ENCODE measurements around the gene ENPP6.
"Not testable (repeated sequence)": the region's sequence is repeated elsewhere in the genome, so short reads cannot be mapped to it uniquely, and the experiment has no call there.

ENPP6 gene

DNA sequence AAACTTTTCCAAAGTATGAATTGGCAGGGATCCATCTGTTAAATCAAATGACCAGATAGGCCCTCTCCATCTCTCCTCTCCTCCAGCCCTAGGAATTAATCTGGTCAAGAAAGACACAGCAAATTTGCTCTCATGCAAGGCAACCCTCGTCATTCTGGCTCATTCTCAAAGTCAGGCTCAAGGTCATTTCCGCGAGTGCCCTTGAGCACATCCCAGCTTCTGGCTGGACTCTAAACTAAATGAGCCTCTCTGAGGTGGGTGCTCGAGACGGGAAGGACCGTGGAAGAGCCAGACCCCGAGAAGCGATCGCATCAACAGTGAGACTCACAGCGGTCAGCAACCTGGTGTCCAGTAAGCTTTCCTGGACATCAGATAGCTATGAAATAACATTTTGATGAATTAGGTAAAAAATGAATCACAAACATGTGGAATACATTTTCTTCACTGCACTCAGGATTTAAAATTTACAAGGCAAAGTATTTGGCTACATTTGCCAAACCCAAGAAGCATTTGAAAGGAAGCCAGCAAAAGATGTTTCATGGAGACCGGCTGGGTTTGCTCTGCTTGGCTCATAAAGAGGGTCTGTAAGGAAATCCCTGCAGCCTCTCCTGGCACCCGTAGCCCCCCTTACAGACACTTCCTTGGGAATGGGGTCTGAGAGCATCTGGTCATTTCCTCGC, 121.0 kb downstream of the ENPP6 start:
- no peak for DNase-seq
- in situ Hi-C loops (cut with HindIII; ENCODE audit: low pct_ligation_motif_present, low pct_unique_long_range_greater_than_20kb, low sequenced_read_pairs): no loop called here

DNA sequence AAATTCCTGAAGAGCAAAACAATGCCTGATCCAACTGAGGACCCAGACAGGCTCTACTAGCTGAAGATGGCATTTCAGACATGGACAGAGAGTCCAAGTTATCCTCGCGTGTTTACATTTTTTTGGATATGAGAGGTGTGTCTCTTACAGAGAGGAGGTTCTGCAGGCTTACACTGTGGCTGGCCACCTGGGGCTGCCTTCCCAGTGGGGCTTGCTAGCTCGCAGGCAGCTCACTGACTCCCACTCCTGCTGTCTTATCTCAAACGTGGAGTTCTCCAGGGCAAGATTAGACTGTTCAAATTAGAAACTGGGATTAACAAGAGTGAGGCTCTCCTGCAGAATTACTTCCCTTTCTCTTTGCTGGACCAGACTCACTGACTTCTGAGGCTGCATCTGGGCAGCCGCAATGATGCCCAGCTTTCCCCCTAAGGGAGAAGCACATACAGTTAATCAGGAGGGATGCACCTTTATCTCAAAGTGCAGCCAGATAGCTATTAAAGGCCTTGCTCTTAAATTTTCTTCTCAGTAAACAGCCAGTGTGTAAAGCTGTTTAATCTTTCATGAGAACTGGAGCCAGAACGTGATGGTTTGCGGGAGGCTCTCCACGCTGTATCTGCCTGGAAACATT, 123.0 kb downstream of the ENPP6 start:
- DNase-seq: no peak
- in situ Hi-C loops (cut with HindIII; ENCODE audit: low pct_ligation_motif_present, low pct_unique_long_range_greater_than_20kb, low sequenced_read_pairs): no loop called here

DNA sequence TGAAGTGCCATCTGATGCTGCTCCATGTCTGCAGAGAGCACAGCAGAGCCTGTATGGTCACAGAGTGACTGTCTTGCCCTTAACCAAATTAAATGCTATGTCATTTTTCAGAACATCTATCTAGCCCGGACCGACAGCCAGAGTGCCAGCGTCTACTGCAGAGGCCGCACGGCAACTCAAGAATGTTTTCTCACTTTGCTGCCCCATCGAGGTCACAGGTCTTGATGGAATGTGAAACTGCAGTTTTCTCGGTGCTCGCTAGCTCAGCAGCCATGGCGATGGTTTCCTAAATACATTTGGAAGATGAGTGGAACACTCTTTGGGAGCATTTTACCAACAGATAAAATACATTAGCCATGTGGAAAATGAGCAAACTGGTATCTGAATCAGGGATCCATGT, 125.7 kb downstream of the ENPP6 start:
- no peak for DNase-seq
- in situ Hi-C loops (cut with HindIII; ENCODE audit: low pct_ligation_motif_present, low pct_unique_long_range_greater_than_20kb, low sequenced_read_pairs): no loop called here

DNA sequence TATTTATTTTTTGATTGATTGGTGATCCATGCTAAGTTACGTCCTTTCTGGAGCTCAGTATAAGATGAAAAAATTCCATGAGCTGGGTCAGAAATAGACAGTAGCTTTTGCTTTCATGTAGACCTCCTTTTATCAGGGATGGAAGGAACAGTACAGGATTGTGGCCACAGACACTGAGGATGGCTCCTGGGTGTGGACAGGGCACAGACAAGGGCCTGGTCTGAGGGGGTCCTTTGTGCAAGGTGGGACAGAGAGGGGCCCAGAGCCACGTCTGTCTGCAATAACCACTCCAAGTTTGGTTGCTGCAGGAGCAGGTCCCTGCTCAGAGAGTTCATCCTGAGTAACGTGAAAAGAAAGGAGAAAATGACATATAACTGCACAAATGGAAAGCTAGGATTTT, 127.1 kb downstream of the ENPP6 start:
- in situ Hi-C loops (cut with HindIII; ENCODE audit: low pct_ligation_motif_present, low pct_unique_long_range_greater_than_20kb, low sequenced_read_pairs): no loop called here
- DNase-seq: no peak

DNA sequence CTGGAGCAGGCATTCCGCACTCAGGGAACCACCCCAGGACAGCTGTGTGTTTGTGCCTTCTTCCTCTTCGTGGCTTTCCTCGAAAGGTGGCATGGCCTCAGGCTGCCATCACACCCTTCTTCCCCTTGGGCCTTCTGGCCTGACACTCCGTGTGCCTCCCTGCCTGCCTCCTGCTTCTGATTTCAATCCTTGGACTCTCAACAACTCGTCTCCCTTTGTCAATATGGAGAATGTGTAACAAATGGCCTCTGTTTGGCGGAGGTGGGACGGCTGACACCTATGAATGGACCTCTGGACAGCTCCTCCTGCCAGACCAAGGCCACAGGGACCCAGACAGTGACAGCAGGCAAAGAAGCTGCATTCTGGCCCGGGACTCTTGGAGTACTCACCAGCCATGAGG, 137.0 kb downstream of the ENPP6 start:
- no peak for DNase-seq
- in situ Hi-C loops (cut with HindIII; ENCODE audit: low pct_ligation_motif_present, low pct_unique_long_range_greater_than_20kb, low sequenced_read_pairs): no loop called here

DNA sequence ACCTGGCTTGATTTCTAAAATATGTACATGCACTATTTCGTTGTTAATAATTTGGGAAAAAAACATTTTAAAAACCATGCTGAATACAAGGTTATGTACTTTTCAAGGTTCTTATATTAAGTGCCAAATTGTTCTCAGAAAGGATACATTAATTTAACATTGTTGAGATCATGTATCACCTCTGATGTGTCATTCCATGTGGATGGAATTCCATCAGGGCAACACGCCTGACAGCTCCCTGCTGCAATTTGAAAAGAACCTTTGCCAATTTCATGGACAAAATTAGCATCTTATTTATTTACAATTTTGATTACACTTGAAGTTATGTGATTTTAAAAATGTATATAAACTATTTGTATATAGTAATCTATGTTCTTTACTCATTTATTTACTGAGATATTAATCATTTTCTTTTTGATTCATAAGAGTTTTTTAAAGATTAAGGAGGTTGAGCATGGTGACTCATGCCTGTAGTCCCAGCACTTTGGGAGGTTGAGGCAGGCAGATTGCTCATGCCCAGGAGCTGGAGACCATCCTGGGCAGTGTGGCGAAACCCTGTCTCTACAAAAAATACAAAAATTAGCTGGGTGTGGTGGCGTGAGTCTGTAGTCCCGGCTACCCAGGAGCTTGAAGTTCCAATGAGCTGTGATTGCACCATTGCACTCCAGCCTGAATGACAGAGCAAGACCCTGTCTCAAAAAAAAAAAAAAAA, 142.8 kb downstream of the ENPP6 start:
- DNase-seq: no peak
- in situ Hi-C loops (cut with HindIII; ENCODE audit: low pct_ligation_motif_present, low pct_unique_long_range_greater_than_20kb, low sequenced_read_pairs): no loop called here

DNA sequence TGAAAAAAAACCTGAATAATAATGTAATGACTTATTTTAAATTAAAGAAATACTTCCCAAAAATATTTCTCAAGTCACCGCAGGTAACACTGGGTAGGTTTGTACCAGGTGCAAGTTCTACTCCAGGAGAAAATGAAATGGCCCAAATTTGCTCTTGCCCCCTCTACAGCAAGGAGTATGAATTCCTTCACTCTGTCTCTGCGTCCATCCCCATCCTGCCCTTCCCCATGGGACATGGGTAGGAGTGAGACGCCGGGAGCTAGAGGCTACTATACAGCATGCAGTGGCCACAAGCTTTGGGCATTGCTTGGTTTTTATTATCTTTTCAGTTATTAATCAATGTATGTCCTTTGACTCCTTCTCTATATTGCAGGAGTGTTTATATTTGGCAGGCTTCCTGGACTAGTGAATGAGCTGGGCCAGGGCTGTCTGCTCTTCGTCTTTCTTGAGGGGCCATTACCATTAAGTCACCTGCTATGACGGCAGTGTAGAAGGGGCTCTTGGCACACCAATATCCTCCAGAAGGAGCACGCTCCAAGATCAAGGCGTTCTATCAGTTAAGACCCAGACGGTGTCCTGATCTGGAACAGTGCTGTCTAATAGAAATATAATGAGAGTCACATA, 149.6 kb downstream of the ENPP6 start:
- no peak for DNase-seq
- in situ Hi-C loops (cut with HindIII; ENCODE audit: low pct_ligation_motif_present, low pct_unique_long_range_greater_than_20kb, low sequenced_read_pairs): no loop called here

DNA sequence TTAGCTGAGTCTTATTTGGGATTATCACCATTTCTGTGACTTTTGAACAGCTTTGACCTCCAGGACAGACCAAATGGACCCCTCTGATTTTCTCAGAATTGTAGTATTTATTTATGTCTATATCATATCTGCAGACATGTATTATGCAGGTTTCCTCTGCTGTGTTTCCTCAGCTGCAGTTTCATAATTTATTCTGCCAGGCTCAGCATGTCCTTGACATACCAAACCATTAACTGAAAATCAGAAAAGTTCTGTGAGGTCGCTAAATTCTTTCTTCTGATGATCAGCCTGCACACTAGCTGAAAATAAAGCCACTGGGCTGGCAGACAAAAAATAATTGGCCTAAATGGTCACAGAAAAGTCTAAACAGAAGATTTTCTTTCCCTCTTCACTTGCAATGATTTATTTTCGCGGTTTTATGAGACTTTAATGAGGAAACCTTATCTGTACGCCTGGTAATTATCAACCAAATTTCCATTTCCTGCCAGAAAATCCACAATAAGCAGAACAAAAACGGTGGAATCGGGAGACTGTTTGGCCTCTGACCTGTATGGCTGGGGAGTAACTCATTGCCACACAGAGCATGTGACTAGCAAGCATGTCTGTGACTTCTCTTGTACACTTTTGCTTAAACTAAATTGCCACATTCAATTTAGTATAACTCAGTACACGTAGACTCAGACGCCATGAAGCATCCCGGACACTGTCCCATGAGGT, 150.9 kb downstream of the ENPP6 start:
- DNase-seq: no peak
- in situ Hi-C loops (cut with HindIII; ENCODE audit: low pct_ligation_motif_present, low pct_unique_long_range_greater_than_20kb, low sequenced_read_pairs): no loop called here

DNA sequence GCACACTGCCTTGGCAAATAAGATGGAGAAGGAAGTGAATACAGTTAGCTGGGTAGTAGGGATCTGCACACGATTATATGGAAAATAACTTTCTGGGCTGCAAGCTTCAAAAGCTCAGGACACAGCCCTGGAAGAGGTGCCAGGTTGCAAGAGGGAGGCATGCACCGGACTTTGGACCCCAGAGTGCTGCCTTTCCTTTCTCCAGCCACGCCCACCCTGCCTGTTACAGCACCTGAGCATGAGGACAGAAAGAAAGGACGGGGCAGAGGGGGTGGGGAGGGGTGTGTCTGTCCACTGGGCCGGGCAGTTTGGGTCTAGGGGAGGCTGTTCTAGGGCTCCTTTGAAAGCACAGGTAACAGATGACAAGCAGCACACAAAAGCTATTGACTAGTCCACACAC, 152.8 kb downstream of the ENPP6 start:
- in situ Hi-C loops (cut with HindIII; ENCODE audit: low pct_ligation_motif_present, low pct_unique_long_range_greater_than_20kb, low sequenced_read_pairs): no loop called here
- DNase-seq: no peak

DNA sequence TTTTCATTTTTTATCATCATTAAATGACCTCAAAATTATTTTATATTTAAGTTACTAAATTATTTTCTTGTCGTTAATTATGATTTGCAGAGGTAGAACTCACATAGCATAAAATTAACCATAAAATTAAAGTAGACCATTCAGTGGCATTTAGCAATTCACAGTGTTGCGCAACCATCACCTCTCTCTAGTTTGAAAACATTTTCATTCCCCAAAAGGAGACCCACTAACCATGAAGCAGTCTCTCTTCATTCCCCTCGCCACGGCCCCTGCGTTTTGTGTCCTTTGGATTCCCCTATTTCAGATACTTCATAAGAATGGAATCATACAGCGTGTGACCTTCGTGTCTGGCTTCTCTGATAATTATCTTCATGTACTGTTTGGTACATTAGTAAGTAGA, 154.9 kb downstream of the ENPP6 start:
- no peak for DNase-seq
- in situ Hi-C loops (cut with HindIII; ENCODE audit: low pct_ligation_motif_present, low pct_unique_long_range_greater_than_20kb, low sequenced_read_pairs): no loop called here

DNA sequence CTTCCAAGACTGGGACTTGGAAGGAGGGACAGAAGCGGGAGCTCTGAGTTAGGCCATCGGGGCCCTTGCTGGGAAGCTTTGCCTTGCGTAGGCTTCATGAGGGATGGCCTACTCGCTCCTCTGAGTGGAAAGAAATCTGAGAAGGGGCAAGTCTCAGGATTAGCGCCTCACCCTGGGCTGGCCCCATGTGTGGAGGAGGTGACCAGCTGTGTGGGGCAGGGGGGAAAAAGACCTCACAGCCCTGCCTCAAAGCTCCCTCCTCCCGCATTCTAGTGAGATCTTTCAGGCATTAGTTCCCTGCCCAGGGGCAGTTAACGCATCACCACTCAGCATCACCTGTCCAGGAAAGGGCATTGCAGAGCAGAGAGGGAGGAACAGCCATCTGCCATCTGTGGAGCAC, 156.1 kb downstream of the ENPP6 start:
- in situ Hi-C loops (cut with HindIII; ENCODE audit: low pct_ligation_motif_present, low pct_unique_long_range_greater_than_20kb, low sequenced_read_pairs): no loop called here

DNA sequence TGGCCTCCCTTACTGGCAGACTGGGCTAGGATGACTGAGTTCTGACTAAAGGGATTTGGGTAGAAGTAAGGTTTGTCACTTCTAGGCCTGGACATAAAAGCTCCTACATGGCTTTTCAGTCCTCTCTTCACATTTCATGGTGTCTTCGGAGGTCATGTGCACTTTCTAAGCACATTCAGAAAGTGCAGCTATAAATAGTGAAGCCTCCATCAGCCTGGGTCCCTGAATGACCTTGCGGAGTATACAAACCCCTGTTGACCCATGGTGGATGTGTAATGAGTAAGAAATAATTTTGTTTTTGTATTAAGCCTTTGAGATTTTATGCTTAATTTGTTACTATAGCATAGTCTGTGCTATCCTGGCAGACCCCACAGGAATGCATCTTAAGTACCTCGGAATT, 158.6 kb downstream of the ENPP6 start:
- in situ Hi-C loops (cut with HindIII; ENCODE audit: low pct_ligation_motif_present, low pct_unique_long_range_greater_than_20kb, low sequenced_read_pairs): no loop called here

More for the DNA sequence above, 156.1 kb downstream of the ENPP6 start:
- DNase-seq: no peak

DNA sequence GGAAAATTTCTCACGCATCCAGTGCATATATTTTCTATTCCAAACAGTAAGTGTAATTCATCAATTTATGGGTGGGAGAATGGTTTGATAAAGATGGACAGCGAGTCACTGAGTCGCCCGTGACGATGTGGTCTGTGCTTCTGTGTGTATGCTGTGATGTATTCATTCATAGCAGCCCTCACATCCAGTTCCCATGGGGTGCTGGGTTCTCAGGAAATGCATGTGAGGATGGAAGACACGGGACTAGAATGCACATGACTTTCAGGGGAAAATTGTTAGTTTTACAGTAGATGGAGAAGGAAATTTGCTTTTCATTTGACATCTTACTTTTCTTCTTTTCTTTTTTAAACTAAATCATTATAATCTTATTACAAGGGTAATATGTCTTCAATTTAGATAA, 159.6 kb downstream of the ENPP6 start:
- in situ Hi-C loops (cut with HindIII; ENCODE audit: low pct_ligation_motif_present, low pct_unique_long_range_greater_than_20kb, low sequenced_read_pairs): no loop called here
- no peak for DNase-seq

More for the DNA sequence above, 158.6 kb downstream of the ENPP6 start:
- no peak for DNase-seq

DNA sequence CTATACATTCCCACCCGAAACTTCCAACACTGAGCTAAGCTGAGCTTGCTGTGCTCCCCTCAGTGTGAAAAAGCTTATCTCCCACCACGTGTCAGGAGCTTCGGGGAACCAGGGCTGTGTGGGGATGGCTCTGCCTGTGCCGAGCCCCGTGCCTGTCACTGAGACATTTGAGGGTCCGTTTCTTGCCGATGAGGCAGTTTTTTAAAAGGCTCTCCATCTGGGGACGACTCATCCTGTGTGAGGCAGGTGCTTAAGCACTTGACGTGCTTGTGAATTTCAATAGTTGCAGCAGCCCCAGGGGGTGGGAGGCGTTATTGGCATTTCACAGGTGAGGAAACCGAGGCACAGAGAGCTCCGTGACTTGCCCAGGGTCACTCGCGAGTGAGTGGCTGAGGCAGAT, 160.8 kb downstream of the ENPP6 start:
- in situ Hi-C loops (cut with HindIII; ENCODE audit: low pct_ligation_motif_present, low pct_unique_long_range_greater_than_20kb, low sequenced_read_pairs): no loop called here
- DNase-seq: no peak

DNA sequence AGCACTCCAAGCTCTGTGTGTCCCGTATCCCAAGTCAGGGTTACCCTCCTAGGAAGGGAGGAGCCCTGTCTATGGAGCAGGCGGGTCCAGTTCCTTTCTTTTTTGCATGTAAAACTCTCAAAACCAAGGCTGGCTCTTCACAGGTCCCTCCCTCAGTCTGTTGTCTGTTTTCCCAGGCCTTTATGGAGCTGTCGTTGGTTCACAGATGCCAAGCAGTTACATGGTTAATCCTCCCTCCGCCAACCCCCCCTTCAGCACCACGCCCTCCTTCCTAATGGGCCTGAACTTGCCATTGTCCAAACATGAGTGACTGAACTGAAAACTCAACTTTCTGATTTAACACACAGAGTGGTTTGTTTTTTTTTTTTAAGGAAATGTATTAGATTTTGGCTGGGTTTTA, 164.2 kb downstream of the ENPP6 start:
- in situ Hi-C loops (cut with HindIII; ENCODE audit: low pct_ligation_motif_present, low pct_unique_long_range_greater_than_20kb, low sequenced_read_pairs): no loop called here
- no peak for DNase-seq

DNA sequence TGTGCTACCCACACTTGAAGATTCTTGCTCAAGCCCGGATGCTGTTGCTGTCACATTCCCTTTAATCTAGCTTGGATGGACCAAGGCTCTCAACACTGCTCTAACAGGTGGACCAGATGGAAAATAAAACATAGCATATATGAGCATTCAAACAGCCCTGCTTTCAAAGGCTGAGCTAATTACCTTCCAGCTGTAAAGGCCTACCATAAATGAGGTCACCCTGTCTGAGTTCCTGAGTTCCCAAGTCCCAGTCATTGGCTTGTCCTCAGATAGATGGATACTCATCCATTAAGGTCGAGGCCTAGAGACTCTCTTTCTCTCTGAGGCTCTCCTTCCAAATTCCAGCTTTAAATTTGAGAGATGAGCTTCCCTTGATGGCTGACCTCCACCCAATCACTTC, 165.1 kb downstream of the ENPP6 start:
- in situ Hi-C loops (cut with HindIII; ENCODE audit: low pct_ligation_motif_present, low pct_unique_long_range_greater_than_20kb, low sequenced_read_pairs): no loop called here
- DNase-seq: no peak

DNA sequence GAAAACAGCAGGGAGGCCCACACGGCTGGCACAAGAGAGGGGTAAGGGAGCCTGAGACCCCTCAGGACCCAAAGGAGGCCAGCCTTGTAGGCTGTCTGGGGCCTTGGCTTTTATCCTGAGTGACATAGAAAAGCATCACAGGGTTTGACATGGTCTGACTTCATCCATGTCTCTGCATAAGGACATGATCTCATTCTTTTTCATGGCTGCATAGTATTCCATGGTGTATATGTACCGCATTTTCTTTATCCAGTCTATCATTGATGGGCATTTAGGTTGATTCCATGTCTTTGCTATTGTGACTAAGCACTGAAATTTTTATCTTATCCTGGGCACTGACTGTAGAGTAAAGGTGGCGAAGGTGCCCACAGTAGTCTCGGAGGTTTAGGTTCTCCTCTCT, 166.4 kb downstream of the ENPP6 start:
- DNase-seq; in situ Hi-C loops (cut with HindIII; ENCODE audit: low pct_ligation_motif_present, low pct_unique_long_range_greater_than_20kb, low sequenced_read_pairs): not testable (repeated sequence)

DNA sequence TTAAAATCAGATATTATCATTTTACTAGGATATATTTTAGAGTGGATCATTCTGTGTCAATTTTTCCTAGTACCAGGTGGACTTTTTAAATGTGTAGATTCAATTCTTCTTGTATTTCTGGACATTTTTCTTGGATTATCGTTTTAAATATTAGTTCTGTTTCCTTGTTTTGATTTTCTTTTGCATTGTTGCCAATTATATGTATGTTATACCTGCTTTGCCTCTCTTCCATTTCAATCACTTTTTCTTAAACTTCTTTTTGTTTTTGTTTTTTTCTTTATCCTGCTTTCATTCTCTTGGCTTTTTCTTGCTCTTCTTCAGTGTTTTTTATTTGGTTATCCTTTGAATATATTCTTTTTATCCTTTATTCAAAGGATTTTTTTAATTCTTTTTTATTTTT, 171.5 kb downstream of the ENPP6 start:
- in situ Hi-C loops (cut with HindIII; ENCODE audit: low pct_ligation_motif_present, low pct_unique_long_range_greater_than_20kb, low sequenced_read_pairs): no loop called here
- DNase-seq: no peak

DNA sequence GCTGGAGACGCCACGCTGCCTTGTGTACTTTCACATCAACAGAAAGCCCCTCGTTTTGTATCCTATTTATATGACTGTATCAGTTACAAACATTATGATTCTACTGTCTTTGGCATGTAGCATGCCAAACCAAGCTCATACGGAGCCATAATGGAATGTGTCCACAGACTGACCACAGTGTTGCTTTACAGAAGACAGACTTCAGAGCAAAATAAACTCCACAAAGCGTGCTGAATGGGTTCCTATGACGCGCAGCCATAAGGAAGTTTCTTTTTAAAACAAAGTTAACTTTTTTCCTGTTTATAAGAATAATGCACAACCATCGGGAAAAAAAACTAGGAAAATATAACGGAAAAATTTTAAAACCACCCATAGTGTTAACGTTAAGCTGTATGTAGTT, 176.5 kb downstream of the ENPP6 start:
- in situ Hi-C loops (cut with HindIII; ENCODE audit: low pct_ligation_motif_present, low pct_unique_long_range_greater_than_20kb, low sequenced_read_pairs): no loop called here
- DNase-seq: no peak

All from ACHN (cell line).